T-cell (primary cell): Measurements from ENCODE around the gene TXN2. TPM values are rescaled to one million over a fixed set of nuclear protein-coding genes. Genes with fewer than 3 reads are reported as not detected.

Experiments
- ATAC-seq, 4 experiments: fragments of 200-7000 bp in 3 of 4; fragments of 150-1000 bp in 1 of 4; cut with Tn5 transposase; replicated peaks in 1 of 4; 1 replicate in 3 of 4; 2 replicates in 1 of 4; pipeline ENCODE4 v1.10.0; 2021; ENCODE audit warnings: moderate library complexity in 3 of 4, mild to moderate bottlenecking in 2 of 4, moderate number of reproducible peaks in 1 of 4
- CTCF ChIA-PET, 2 donors: fragments of 300-600 bp; sonication (Branson Sonifier 250); formaldehyde crosslinking; loops; one replicate each; lab custom pipeline; 2022; ENCODE audit warnings: antibody characterized with exemption in 2 of 2; lab: Charles Lee
- POLR2A ChIA-PET, 2 donors: fragments of 300-600 bp; sonication (Branson Sonifier 250); formaldehyde crosslinking; loops; one replicate each; lab custom pipeline; 2022; ENCODE audit warnings: antibody characterized with exemption in 2 of 2; lab: Charles Lee
- DNase-seq, 35 experiments: peaks; one replicate each; pipeline versions ENCODE4 v3.0.0 to v3.0.0-alpha.2; 2013 to 2023
- H3K27ac ChIP-seq: one replicate; pipeline ENCODE4 v1.5.1; 2013; ENCODE audit warnings: low read length
- H3K27me3 ChIP-seq, 2 experiments: replicated peaks in 1 of 2; 1 replicate in 1 of 2; 2 replicates in 1 of 2; pipeline versions ENCODE4 v1.6.1 to v1.7.0; 2013; ENCODE audit warnings: low read length in 1 of 2, mixed read lengths in 1 of 2; ENCODE audit not compliant: control insufficient read depth in 2 of 2, insufficient read depth in 2 of 2; ENCODE audit errors: extremely low read depth in 1 of 2
- H3K36me3 ChIP-seq, 2 donors: 1 replicate in 1 of 2; 2 replicates in 1 of 2; pipeline versions ENCODE4 v1.6.1 to v1.7.0; 2013; ENCODE audit warnings: low read length in 1 of 2; ENCODE audit not compliant: control insufficient read depth in 2 of 2, insufficient read depth in 1 of 2; ENCODE audit errors: extremely low read depth in 1 of 2
- H3K4me1 ChIP-seq, 2 experiments: 1 replicate in 1 of 2; 2 replicates in 1 of 2; pipeline versions ENCODE4 v1.6.1 to v1.7.0; 2013; ENCODE audit warnings: low read length in 2 of 2, mixed read lengths in 1 of 2; ENCODE audit not compliant: insufficient read depth in 2 of 2, control insufficient read depth in 1 of 2; ENCODE audit errors: extremely low read depth in 1 of 2
- H3K4me3 ChIP-seq, 2 donors: 1 replicate in 1 of 2; 2 replicates in 1 of 2; pipeline versions ENCODE4 v1.5.1 to v1.7.0; 2013; ENCODE audit warnings: mild to moderate bottlenecking in 2 of 2, low read length in 1 of 2, moderate library complexity in 1 of 2; ENCODE audit not compliant: control insufficient read depth in 1 of 2; ENCODE audit errors: extremely low read depth in 1 of 2
- H3K9me3 ChIP-seq: 2 replicates; pipeline ENCODE4 v1.7.0; 2013
- H3K27ac Mint-ChIP-seq, 2 donors: one replicate each; pipeline ENCODE4 v1.8.0; 2020 to 2021; ENCODE audit warnings: mild to moderate bottlenecking in 2 of 2, mixed read lengths in 2 of 2
- H3K27me3 Mint-ChIP-seq, 2 donors: one replicate each; pipeline ENCODE4 v1.8.0; 2021 to 2022; ENCODE audit warnings: mixed read lengths in 2 of 2
- H3K36me3 Mint-ChIP-seq: one replicate; pipeline ENCODE4 v1.8.0; 2021; ENCODE audit warnings: mixed read lengths
- H3K4me1 Mint-ChIP-seq, 3 donors: one replicate each; pipeline ENCODE4 v1.8.0; 2020 to 2022; ENCODE audit warnings: mixed read lengths in 3 of 3, mild to moderate bottlenecking in 1 of 3
- H3K4me3 Mint-ChIP-seq, 3 donors: one replicate each; pipeline ENCODE4 v1.8.0; 2020 to 2022; ENCODE audit warnings: mild to moderate bottlenecking in 3 of 3, mixed read lengths in 3 of 3, moderate library complexity in 3 of 3
- H3K9me3 Mint-ChIP-seq, 3 donors: one replicate each; pipeline ENCODE4 v1.8.0; 2020 to 2022; ENCODE audit warnings: mixed read lengths in 3 of 3
- WGBS: methylation state at CpG from one replicate; pipeline ENCODE4 v1.1.5; 2013; ENCODE audit warnings: missing lambda C conversion rate; ENCODE audit not compliant: insufficient coverage; 5-methylcytosine and 5-hydroxymethylcytosine counted together
- total RNA-seq, 35 experiments: library from RNA in 6 of 35; stranded (reverse) in 6 of 35; fragments of 120-200 nt in 1 of 35; gene quantifications; one replicate each; pipeline versions ENCODE4 v1.2.1 to v1.2.4 and lab custom pipeline; 2013 to 2026

The TXN2 gene
- total RNA-seq, 5 donors from 2014 or later (not counting 1 experiment from before 2014, with no cell fraction given) = 36.9 to 47.6 (median 45.4) TPM

- H3K9me3 ChIP-seq = no peaks in the 10 kb centered on the region
- no peaks in the 10 kb centered on the region for H3K27me3 Mint-ChIP-seq
- WGBS = 92% methylated on average over 7 of the region's 13 CpGs
- H3K27ac Mint-ChIP-seq = no peak overlapping the region
- peaks cover 8 to 11% (median 11%) of the 10 kb centered on the region in 3 donors for H3K4me1 Mint-ChIP-seq
- no peak for ATAC-seq
- peaks cover 30% of the 10 kb centered on the region for H3K36me3 Mint-ChIP-seq
- H3K4me3 Mint-ChIP-seq = no peak overlapping the region
- no peaks in the 10 kb centered on the region for H3K27me3 ChIP-seq
- CTCF ChIA-PET = no interaction called here
- DNase-seq = no peak
- H3K9me3 Mint-ChIP-seq = no peaks in the 10 kb centered on the region
- peaks cover 0 to 9% of the 10 kb centered on the region in 2 experiments for H3K4me1 ChIP-seq
- H3K36me3 ChIP-seq = peaks cover 31 to 58% of the 10 kb centered on the region in 2 donors
- no peak overlapping the region for H3K4me3 ChIP-seq
- POLR2A ChIA-PET = no interaction called here
- H3K27ac ChIP-seq = no peak overlapping the region
Measured at GRCh38 chr22:36472689-36473088, 8.8 kb downstream of the TXN2 start.

GRCh38 chr22:36471341-36471821 lies 10.1 kb downstream of the TXN2 start:
- no peak overlapping the region for H3K4me3 Mint-ChIP-seq
- DNase-seq (no peak), ATAC-seq (no peak)
- no peaks in the 10 kb centered on the region for H3K27me3 ChIP-seq
- H3K27ac ChIP-seq = no peak overlapping the region
- H3K9me3 ChIP-seq = no peaks in the 10 kb centered on the region
- H3K9me3 Mint-ChIP-seq = no peaks in the 10 kb centered on the region
- ChIA-PET CTCF (interaction anchor here (0.6 to 2.4 kb wide), 15 partner anchors 10 to 171 kb away, joined by 3 to 26 read pairs (median 5); partner anchors contain the start of gene TXN2 (in 1 of the 2)), POLR2A (no interaction called here)
- H3K27me3 Mint-ChIP-seq = no peaks in the 10 kb centered on the region
- peaks cover 4 to 22% of the 10 kb centered on the region in 2 experiments for H3K4me1 ChIP-seq
- H3K4me3 ChIP-seq = no peak overlapping the region
- whole genome bisulfite sequencing = 96% methylated on average over 7 of the region's 14 CpGs
- H3K36me3 ChIP-seq = peaks cover 29 to 53% of the 10 kb centered on the region in 2 donors
- no peak overlapping the region for H3K27ac Mint-ChIP-seq
- peaks cover 18 to 19% (median 19%) of the 10 kb centered on the region in 3 donors for H3K4me1 Mint-ChIP-seq
- H3K36me3 Mint-ChIP-seq = peaks cover 30% of the 10 kb centered on the region

- CTCF ChIA-PET = interaction anchor here (0.6 to 2.4 kb wide), 17 partner anchors 15 to 174 kb away, joined by 3 to 26 read pairs (median 4); no protein-coding TSS in a partner anchor
- ATAC-seq (no peak), DNase-seq (no peak)
- Histone ChIP-seq H3K27ac (no peak overlapping the region), H3K27me3 (no peaks in the 10 kb centered on the region), H3K9me3 (no peaks in the 10 kb centered on the region), H3K4me1 (peaks cover 4 to 23% of the 10 kb centered on the region in 2 experiments), H3K36me3 (peaks cover 25 to 50% of the 10 kb centered on the region in 2 donors), H3K4me3 (no peak overlapping the region)
- Mint-ChIP-seq H3K27ac (no peak overlapping the region), H3K27me3 (no peaks in the 10 kb centered on the region), H3K4me3 (no peak overlapping the region), H3K36me3 (peaks cover 28% of the 10 kb centered on the region), H3K9me3 (no peaks in the 10 kb centered on the region), H3K4me1 (peaks cover 19 to 22% (median 22%) of the 10 kb centered on the region in 3 donors)
- POLR2A ChIA-PET = no interaction called here
- 92% methylated on average over 10 of the region's 10 CpGs for WGBS
Measured at GRCh38 chr22:36470994-36471331, 10.5 kb downstream of the TXN2 start.

- POLR2A ChIA-PET = interaction anchor here in 1 of 2 donors (0.6 kb wide), 1 partner anchor 63 kb away, joined by 3 read pairs; no protein-coding TSS in a partner anchor
Measured at GRCh38 chr22:36470162-36470993, 11.1 kb downstream of the TXN2 start.

GRCh38 chr22:36469094-36469710 lies 12.2 kb downstream of the TXN2 start:
- CTCF ChIA-PET = interaction anchor here (0.6 to 2.4 kb wide), 3 partner anchors 162 to 168 kb away, joined by 3 to 26 read pairs (median 3); no protein-coding TSS in a partner anchor
- peaks cover 21 to 22% (median 22%) of the 10 kb centered on the region in 3 donors for H3K4me1 Mint-ChIP-seq
- H3K36me3 Mint-ChIP-seq = peaks cover 17% of the 10 kb centered on the region
- no peaks in the 10 kb centered on the region for H3K9me3 Mint-ChIP-seq
- peaks cover 15 to 39% of the 10 kb centered on the region in 2 donors for H3K36me3 ChIP-seq
- 90% methylated on average over 10 of the region's 14 CpGs for WGBS
- POLR2A ChIA-PET = interaction anchor here in 1 of 2 donors (1.1 kb wide), 1 partner anchor 8 kb away, joined by 3 read pairs; no protein-coding TSS in a partner anchor
- H3K9me3 ChIP-seq = no peaks in the 10 kb centered on the region
- no peak overlapping the region for H3K27ac ChIP-seq
- no peaks in the 10 kb centered on the region for H3K27me3 ChIP-seq
- no peak overlapping the region for H3K4me3 ChIP-seq
- H3K4me3 Mint-ChIP-seq = no peak overlapping the region
- H3K27me3 Mint-ChIP-seq = no peaks in the 10 kb centered on the region
- ATAC-seq (no peak), DNase-seq (no peak)
- no peak overlapping the region for H3K27ac Mint-ChIP-seq
- H3K4me1 ChIP-seq = peaks cover 7 to 23% of the 10 kb centered on the region in 2 experiments

More at GRCh38 chr22:36470162-36470993, 11.1 kb downstream of the TXN2 start:
- peaks cover 23 to 47% of the 10 kb centered on the region in 2 donors for H3K36me3 ChIP-seq
- H3K27ac ChIP-seq = no peak overlapping the region
- Mint-ChIP-seq H3K4me3 (no peak overlapping the region), H3K36me3 (peaks cover 22% of the 10 kb centered on the region), H3K9me3 (no peaks in the 10 kb centered on the region), H3K4me1 (peaks cover 21 to 22% (median 22%) of the 10 kb centered on the region in 3 donors), H3K27ac (peak overlapping the region; percentile 64 to 75), H3K27me3 (no peaks in the 10 kb centered on the region)
- H3K27me3 ChIP-seq = no peaks in the 10 kb centered on the region
- 56% methylated on average over 11 of the region's 14 CpGs for WGBS
- peaks cover 7 to 23% of the 10 kb centered on the region in 2 experiments for H3K4me1 ChIP-seq
- no peaks in the 10 kb centered on the region for H3K9me3 ChIP-seq
- DNase-seq (peak; percentile 62 to 92 (median 79)), ATAC-seq (peak; percentile 90 to 97 (median 94))
- CTCF ChIA-PET = interaction anchor here (0.6 to 2.4 kb wide), 24 partner anchors 16 to 173 kb away, joined by 3 to 26 read pairs (median 4); no protein-coding TSS in a partner anchor
- H3K4me3 ChIP-seq = no peak overlapping the region

GRCh38 chr22:36467946-36468345 lies 13.5 kb downstream of the TXN2 start:
- Mint-ChIP-seq H3K27ac (no peak overlapping the region), H3K27me3 (no peaks in the 10 kb centered on the region), H3K36me3 (peaks cover 16% of the 10 kb centered on the region), H3K4me1 (peaks cover 21 to 22% (median 22%) of the 10 kb centered on the region in 3 donors), H3K4me3 (no peak overlapping the region), H3K9me3 (no peaks in the 10 kb centered on the region)
- no peak for ATAC-seq
- no peak for DNase-seq
- peaks cover 8 to 33% of the 10 kb centered on the region in 2 donors for H3K36me3 ChIP-seq
- ChIA-PET POLR2A (no interaction called here), CTCF (interaction anchor here in 1 of 2 donors (1.0 kb wide), 1 partner anchor 85 kb away, joined by 3 read pairs; no protein-coding TSS in a partner anchor)
- H3K27me3 ChIP-seq = no peaks in the 10 kb centered on the region
- H3K27ac ChIP-seq = no peak overlapping the region
- H3K4me3 ChIP-seq = no peak overlapping the region
- no peaks in the 10 kb centered on the region for H3K9me3 ChIP-seq
- H3K4me1 ChIP-seq = peaks cover 7 to 23% of the 10 kb centered on the region in 2 experiments
- 85% methylated on average over 2 of the region's 7 CpGs for WGBS
